ENCODE results near the gene FAM117A. TPM values are rescaled to one million over a fixed set of nuclear protein-coding genes. Genes with fewer than 3 reads are reported as not detected.
"Not testable (repeated sequence)": the region's sequence is repeated elsewhere in the genome, so short reads cannot be mapped to it uniquely, and the experiment has no call there.

FAM117A gene
- total RNA-seq, 6 experiments from 2014 or later, result 4.4 to 7.3 (median 5.9) TPM

DNA sequence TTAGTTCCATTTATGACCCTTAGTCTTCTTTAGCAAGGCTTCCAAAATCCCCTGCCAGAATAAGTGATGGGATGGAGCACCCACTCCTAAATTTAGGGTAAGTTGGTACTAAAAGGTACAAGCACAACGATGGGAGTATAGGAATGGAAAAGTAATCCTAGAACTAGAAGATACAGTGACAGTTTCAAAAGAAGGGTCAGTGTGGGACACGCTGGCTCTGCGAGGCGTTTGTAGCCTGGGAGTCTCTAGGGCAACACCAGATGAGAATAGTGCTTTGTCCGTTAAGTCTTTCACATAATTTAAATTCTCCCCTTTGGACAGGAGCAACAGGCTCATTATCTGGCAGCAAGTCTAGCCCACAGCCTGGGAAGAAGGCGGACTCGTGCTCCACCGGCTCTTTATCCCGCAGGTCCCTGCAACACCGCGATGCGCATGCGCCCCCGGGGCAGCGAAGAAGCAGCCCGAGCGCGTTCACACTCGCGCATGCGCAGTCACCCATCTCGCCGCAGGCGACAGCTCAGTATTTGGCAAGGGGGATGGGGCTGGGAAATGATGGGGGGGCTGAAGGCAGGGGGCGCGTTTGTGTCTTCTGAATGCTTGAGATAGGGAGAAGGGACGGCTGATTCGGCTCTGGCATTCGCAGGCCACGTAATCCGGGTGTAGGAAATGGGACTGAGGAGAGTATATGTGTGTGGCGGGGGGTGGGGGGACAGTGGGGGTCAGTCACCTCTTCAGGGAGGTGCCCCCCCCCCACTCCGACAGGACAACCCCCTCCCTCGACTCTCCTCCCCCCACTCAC is 86.6 kb downstream of the FAM117A start:
- WGBS (ENCODE audit: insufficient coverage, low coverage, low lambda C conversion rate, missing lambda C conversion rate), result under 1% methylated on average over 31 of the region's 34 CpGs
- ATAC-seq, result peak; percentile 74 to 80 (median 77)
- intact Hi-C loops (cut with DNase I), result no loop called here
- Histone ChIP-seq H3K9me3 (no peaks in the 10 kb centered on the region), H3K27me3 (no peaks in the 10 kb centered on the region), H3K4me3 (peak overlapping the region; percentile 66 to 72 (median 68)), H3K27ac (peak overlapping the region; percentile 91 to 95 (median 94)), H3K36me3 (no peaks in the 10 kb centered on the region), H3K4me1 (peaks cover 0 to 32% (median 9%) of the 10 kb centered on the region in 4 donors)
- peak; percentile 98 to 99 (median 98) for DNase-seq
- peak; percentile 18 for TF ChIP-seq POLR2A (IDR thresholded peaks at IDR 0.05)
- TF ChIP-seq, protein P1, sequence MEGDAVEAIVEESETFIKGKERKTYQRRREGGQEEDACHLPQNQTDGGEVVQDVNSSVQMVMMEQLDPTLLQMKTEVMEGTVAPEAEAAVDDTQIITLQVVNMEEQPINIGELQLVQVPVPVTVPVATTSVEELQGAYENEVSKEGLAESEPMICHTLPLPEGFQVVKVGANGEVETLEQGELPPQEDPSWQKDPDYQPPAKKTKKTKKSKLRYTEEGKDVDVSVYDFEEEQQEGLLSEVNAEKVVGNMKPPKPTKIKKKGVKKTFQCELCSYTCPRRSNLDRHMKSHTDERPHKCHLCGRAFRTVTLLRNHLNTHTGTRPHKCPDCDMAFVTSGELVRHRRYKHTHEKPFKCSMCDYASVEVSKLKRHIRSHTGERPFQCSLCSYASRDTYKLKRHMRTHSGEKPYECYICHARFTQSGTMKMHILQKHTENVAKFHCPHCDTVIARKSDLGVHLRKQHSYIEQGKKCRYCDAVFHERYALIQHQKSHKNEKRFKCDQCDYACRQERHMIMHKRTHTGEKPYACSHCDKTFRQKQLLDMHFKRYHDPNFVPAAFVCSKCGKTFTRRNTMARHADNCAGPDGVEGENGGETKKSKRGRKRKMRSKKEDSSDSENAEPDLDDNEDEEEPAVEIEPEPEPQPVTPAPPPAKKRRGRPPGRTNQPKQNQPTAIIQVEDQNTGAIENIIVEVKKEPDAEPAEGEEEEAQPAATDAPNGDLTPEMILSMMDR (IDR thresholded peaks at IDR 0.05), result no peak

DNA sequence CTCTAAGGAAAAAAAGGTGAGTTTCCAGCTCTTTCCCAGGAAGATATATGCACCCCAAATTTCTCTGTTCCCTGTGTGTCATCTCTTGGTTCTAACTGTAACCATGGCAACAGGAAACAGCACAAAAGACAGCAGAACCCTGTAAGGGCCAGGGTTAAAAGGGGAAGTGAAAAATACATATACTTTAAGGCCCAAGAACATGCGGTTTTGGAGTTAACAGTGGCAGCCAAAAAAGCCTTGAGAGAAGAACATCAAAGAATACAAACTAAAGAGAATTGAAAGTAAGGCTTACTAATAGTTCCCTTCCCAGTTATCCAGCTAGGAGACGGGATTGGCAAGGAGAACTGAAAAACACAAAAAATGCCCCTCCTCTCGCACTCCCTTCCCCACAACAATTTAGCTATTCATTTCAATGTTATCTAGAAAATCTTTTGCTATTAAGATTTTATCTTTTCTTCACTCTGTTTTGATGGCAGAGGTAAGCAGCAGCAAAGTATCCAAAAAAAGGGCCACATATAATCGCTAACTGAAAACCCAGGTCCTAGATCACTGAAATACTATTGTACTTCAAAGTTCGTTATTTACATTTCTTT is 87.6 kb downstream of the FAM117A start:
- H3K27ac ChIP-seq, result no peak overlapping the region
- ATAC-seq, result no peak
- H3K4me1 ChIP-seq, result peaks cover 0 to 32% (median 9%) of the 10 kb centered on the region in 4 donors

DNA sequence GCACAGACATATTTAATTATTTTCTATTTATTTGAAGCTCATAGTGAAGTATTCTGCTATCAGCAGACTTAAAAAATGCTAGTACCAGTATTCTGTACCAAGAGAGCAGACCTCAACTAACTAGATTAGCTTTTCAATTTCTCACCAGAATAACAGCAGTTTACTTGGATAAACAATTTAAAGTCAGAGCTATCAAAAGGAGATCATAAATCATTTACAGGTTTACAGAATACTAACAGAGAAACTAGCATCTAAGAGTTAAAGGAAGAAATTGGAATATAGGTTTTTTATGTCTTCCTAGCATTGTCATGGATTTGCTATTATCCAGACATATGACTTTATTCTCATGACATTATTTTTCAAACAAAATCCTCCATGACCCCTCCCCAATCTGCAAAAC is 89.4 kb downstream of the FAM117A start:
- TF ChIP-seq POLR2A (IDR thresholded peaks at IDR 0.05), result no peak
- TF ChIP-seq, protein P1 (IDR thresholded peaks at IDR 0.05), result no peak
- H3K4me3 ChIP-seq, result no peak overlapping the region
- ATAC-seq (no peak), DNase-seq (no peak)
- no peaks in the 10 kb centered on the region for H3K9me3 ChIP-seq
- peaks cover 0 to 32% (median 9%) of the 10 kb centered on the region in 4 donors for H3K4me1 ChIP-seq
- H3K27me3 ChIP-seq, result no peaks in the 10 kb centered on the region
- H3K27ac ChIP-seq, result no peak overlapping the region
- peaks cover 0 to 2% (median 0%) of the 10 kb centered on the region in 4 donors for H3K36me3 ChIP-seq
- intact Hi-C loops (cut with DNase I), result no loop called here

More for the DNA sequence above, 87.6 kb downstream of the FAM117A start:
- TF ChIP-seq, protein P1 (IDR thresholded peaks at IDR 0.05), result no peak
- no peak for TF ChIP-seq POLR2A (IDR thresholded peaks at IDR 0.05)
- DNase-seq, result no peak
- Histone ChIP-seq H3K27me3 (no peaks in the 10 kb centered on the region), H3K9me3 (no peaks in the 10 kb centered on the region), H3K4me3 (peak overlapping the region; percentile 66 to 72 (median 68)), H3K36me3 (no peaks in the 10 kb centered on the region)
- 34% methylated on average over 5 of the region's 5 CpGs for WGBS (ENCODE audit: insufficient coverage, low coverage, low lambda C conversion rate, missing lambda C conversion rate)
- intact Hi-C loops (cut with DNase I), result no loop called here

DNA sequence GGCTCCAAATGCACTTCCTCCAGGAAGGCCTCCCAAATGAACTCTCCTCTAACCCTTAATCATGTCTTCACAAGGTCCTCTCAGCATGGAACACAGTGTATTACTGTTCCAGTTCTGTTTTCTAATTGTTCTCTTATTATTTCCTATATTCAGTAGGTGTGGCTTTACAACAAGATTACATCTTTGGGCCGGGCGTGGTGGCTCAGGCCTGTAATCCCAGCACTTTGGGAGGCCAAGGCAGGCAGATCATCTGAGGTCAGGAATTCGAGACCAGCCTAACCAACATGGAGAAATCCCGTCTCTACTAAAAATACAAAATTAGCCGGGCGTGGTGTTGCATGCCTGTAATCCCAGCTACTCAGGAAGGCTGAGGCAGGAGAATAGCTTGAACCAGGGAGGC is 90.3 kb downstream of the FAM117A start:
- H3K9me3 ChIP-seq; DNase-seq; H3K36me3 ChIP-seq; H3K27me3 ChIP-seq; intact Hi-C loops (cut with DNase I); ATAC-seq; H3K4me3 ChIP-seq; H3K27ac ChIP-seq: not testable (repeated sequence)
- 74% methylated on average over 4 of the region's 6 CpGs for WGBS (ENCODE audit: insufficient coverage, low coverage, low lambda C conversion rate, missing lambda C conversion rate)
- peaks cover 0 to 32% (median 9%) of the 10 kb centered on the region in 4 donors for H3K4me1 ChIP-seq

DNA sequence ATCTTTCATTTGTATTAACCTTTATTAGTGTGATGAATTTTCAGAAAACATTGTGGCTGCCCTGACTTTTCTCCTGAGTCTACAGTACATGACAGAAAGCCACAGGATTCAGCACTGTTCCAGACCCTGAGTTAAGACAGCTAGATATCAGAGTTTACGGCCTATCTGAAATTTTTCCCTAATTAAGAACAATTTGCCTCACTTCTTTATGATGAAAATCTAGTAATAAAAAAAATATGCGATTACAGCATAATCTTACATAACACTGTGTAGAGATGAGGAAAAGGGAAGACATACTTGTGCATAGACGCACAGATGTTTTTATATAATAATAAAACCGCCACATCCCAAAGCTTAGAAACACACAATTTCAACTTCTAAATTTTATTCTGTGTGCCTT is 93.3 kb downstream of the FAM117A start:
- ATAC-seq (no peak), DNase-seq (no peak)
- Histone ChIP-seq H3K4me1 (peaks cover 0 to 17% (median 4%) of the 10 kb centered on the region in 4 donors), H3K9me3 (no peaks in the 10 kb centered on the region), H3K27me3 (no peaks in the 10 kb centered on the region), H3K4me3 (no peak overlapping the region), H3K27ac (no peak overlapping the region), H3K36me3 (peaks cover 0 to 2% (median 0%) of the 10 kb centered on the region in 4 donors)
- WGBS (ENCODE audit: insufficient coverage, low coverage, low lambda C conversion rate, missing lambda C conversion rate), result 48% methylated on average over 4 of the region's 4 CpGs
- intact Hi-C loops (cut with DNase I), result no loop called here
- no peak for TF ChIP-seq POLR2A (IDR thresholded peaks at IDR 0.05)
- TF ChIP-seq, protein P1 (IDR thresholded peaks at IDR 0.05), result no peak

All from right lobe of liver (tissue), 6 donors.